HepG2 (cell line): Measurements from ENCODE around the gene AATF. TPM values are rescaled to one million over a fixed set of nuclear protein-coding genes. Genes with fewer than 3 reads are reported as not detected.

Source experiments
- ATAC-seq: fragments of 200-7000 bp; cut with Tn5 transposase; 3 replicates; pipeline ENCODE4 v1.9.1; 2020; ENCODE audit warnings: mild to moderate bottlenecking, moderate library complexity
- BruUV-seq: library from RNA; stranded (reverse); fragments of 400-500 nt; replicated peaks from 2 replicates; lab custom pipeline; 2021; lab: Mats Ljungman, UMichigan
- CTCF ChIA-PET: fragments of 300-600 bp; formaldehyde crosslinking; extraction: SDS; loops from one replicate; lab custom pipeline; 2021; ENCODE audit warnings: low total read pairs, inconsistent platforms, low intra/inter-chr PET ratio; lab: Yijun Ruan, JAX
- POLR2A ChIA-PET: fragments of 350-600 bp; sonication (Branson Sonifier 250); formaldehyde crosslinking; loops from one replicate; lab custom pipeline; 2020; ENCODE audit warnings: antibody characterized with exemption, inconsistent platforms; lab: Yijun Ruan, JAX
- DNase-seq: peaks from one replicate; pipeline ENCODE4 v3.0.0-alpha.2; 2015; ENCODE audit warnings: low spot score
- FAIRE-seq: peaks from 3 replicates; lab custom pipeline; 2011; peaks lifted over from hg19 to GRCh38; lab: Jason Lieb, UNC
- H2AFZ ChIP-seq: one replicate; pipeline ENCODE4 v1.6.1; 2011; ENCODE audit warnings: low read length, inconsistent platforms
- H3K27ac ChIP-seq: fragments of 300-600 bp; 3 replicates; pipeline ENCODE4 v1.8.0; 2011; ENCODE audit warnings: mixed run types, mild to moderate bottlenecking, mixed read lengths, low read length, inconsistent platforms; ENCODE audit not compliant: insufficient read depth; ENCODE audit errors: extremely low read length
- H3K27me3 ChIP-seq, 2 experiments: fragments of 200-600 bp in 1 of 2; 2 replicates in 1 of 2; 3 replicates in 1 of 2; pipeline versions ENCODE4 v1.6.0 to v1.8.0; 2011; ENCODE audit warnings: low read length in 2 of 2, mild to moderate bottlenecking in 2 of 2, moderate library complexity in 2 of 2, inconsistent platforms in 1 of 2; ENCODE audit not compliant: insufficient read depth in 2 of 2, control insufficient read depth in 1 of 2
- H3K36me3 ChIP-seq, 2 experiments: fragments of 200-600 bp in 1 of 2; replicated peaks in 1 of 2; 2 replicates in 1 of 2; 3 replicates in 1 of 2; pipeline versions ENCODE4 v1.5.1 to v1.8.0; 2011; ENCODE audit warnings: low read length in 2 of 2, inconsistent platforms in 1 of 2; ENCODE audit not compliant: insufficient read depth in 2 of 2, control insufficient read depth in 1 of 2
- H3K4me1 ChIP-seq: 2 replicates; pipeline ENCODE4 v1.5.1; 2012; ENCODE audit warnings: low read length, inconsistent platforms; ENCODE audit not compliant: insufficient read depth
- H3K4me2 ChIP-seq: 2 replicates; pipeline ENCODE4 v1.6.0; 2011; ENCODE audit warnings: low read depth, low read length, inconsistent platforms
- H3K4me3 ChIP-seq, 3 experiments: fragments of 200-600 bp in 1 of 3; sonication (generic), shearing (Covaris generic) in 1 of 3; replicated peaks in 1 of 3; 2 replicates each; pipeline ENCODE4 v1.5.1; 2011 to 2016; ENCODE audit warnings: low read length in 3 of 3, inconsistent platforms in 2 of 3, low read depth in 2 of 3, mild to moderate bottlenecking in 2 of 3, control low read depth in 1 of 3, mixed read lengths in 1 of 3; ENCODE audit not compliant: insufficient read depth in 1 of 3
- H3K79me2 ChIP-seq: one replicate; pipeline ENCODE4 v1.6.1; 2011; ENCODE audit warnings: low read length, inconsistent platforms; ENCODE audit not compliant: insufficient read depth
- H3K9ac ChIP-seq: 2 replicates; pipeline ENCODE4 v1.6.0; 2011; ENCODE audit warnings: mild to moderate bottlenecking, low read depth, low read length, inconsistent platforms; ENCODE audit not compliant: insufficient read depth
- H3K9me3 ChIP-seq: 2 replicates; pipeline ENCODE4 v1.5.1; 2012; ENCODE audit warnings: mild to moderate bottlenecking, low read length
- H4K20me1 ChIP-seq: 2 replicates; pipeline ENCODE4 v1.6.0; 2011; ENCODE audit warnings: inconsistent platforms, mild to moderate bottlenecking, low read length, moderate library complexity; ENCODE audit not compliant: insufficient read depth
- HDAC2 ChIP-seq: sonication (generic); formaldehyde crosslinking; IDR thresholded peaks from 2 replicates; pipeline ENCODE4 v1.4.0; 2020; ENCODE audit warnings: missing genetic modification reagents
- KDM1A ChIP-seq: IDR thresholded peaks from 2 replicates; pipeline ENCODE4 v1.6.1; 2016; ENCODE audit warnings: missing compliant biosample characterization
- KDM4B ChIP-seq: sonication (generic); formaldehyde crosslinking; IDR thresholded peaks from 2 replicates; pipeline ENCODE4 v1.4.0; 2020; ENCODE audit warnings: missing genetic modification reagents
- KLF9 ChIP-seq: IDR thresholded peaks from 2 replicates; pipeline ENCODE4 v1.6.1; 2016; ENCODE audit warnings: low read depth
- PRDM10 ChIP-seq: sonication (generic); formaldehyde crosslinking; IDR thresholded peaks from 2 replicates; pipeline ENCODE4 v1.4.0; 2020; ENCODE audit warnings: low read depth, missing genetic modification reagents
- RAD21 ChIP-seq: fragments of 450-650 bp; formaldehyde crosslinking; IDR thresholded peaks from 2 replicates; pipeline ENCODE4 v1.5.0; 2020; ENCODE audit warnings: mild to moderate bottlenecking
- SNAI1 ChIP-seq: sonication (generic); formaldehyde crosslinking; IDR thresholded peaks from 2 replicates; pipeline ENCODE4 v1.5.0; 2020; ENCODE audit warnings: mild to moderate bottlenecking, missing genetic modification reagents, borderline replicate concordance
- STAT6 ChIP-seq: sonication (generic); formaldehyde crosslinking; IDR thresholded peaks from 2 replicates; pipeline ENCODE4 v1.4.0; 2020; ENCODE audit warnings: missing genetic modification reagents, mild to moderate bottlenecking, borderline replicate concordance
- ZBED4 ChIP-seq: sonication (generic); formaldehyde crosslinking; IDR thresholded peaks from 2 replicates; pipeline ENCODE4 v1.4.0; 2020; ENCODE audit warnings: missing genetic modification reagents, borderline replicate concordance
- ZEB1 ChIP-seq: IDR thresholded peaks from 2 replicates; pipeline ENCODE4 v1.6.1; 2012; ENCODE audit warnings: mild to moderate bottlenecking, low read depth, inconsistent platforms; ENCODE audit not compliant: insufficient replicate concordance
- ZFP1 ChIP-seq: IDR thresholded peaks from 2 replicates; pipeline ENCODE4 v1.6.1; 2016
- ZNF180 ChIP-seq: sonication (generic); formaldehyde crosslinking; IDR thresholded peaks from 2 replicates; pipeline ENCODE4 v1.4.0; 2020; ENCODE audit warnings: low read depth, missing genetic modification reagents, borderline replicate concordance
- ZNF562 ChIP-seq: sonication (generic); formaldehyde crosslinking; IDR thresholded peaks from 2 replicates; pipeline ENCODE4 v1.8.0; 2022; ENCODE audit warnings: missing genetic modification reagents, borderline replicate concordance
- ZNF629 ChIP-seq: sonication (generic); formaldehyde crosslinking; conservative IDR thresholded peaks from 2 replicates; pipeline ENCODE4 v1.5.0; 2020; ENCODE audit warnings: missing genetic modification reagents
- ZNF775 ChIP-seq: sonication (generic); formaldehyde crosslinking; IDR thresholded peaks from 2 replicates; pipeline ENCODE4 v1.4.0; 2020; ENCODE audit warnings: missing genetic modification reagents, mild to moderate bottlenecking, moderate library complexity, borderline replicate concordance
- whole genome bisulfite sequencing: methylation state at CpG from one replicate; pipeline ENCODE4 v1.1.6; 2017; ENCODE audit warnings: low lambda C conversion rate; 5-methylcytosine and 5-hydroxymethylcytosine counted together
- in situ Hi-C: cut with HindIII; loops from 2 replicates; pipeline ENCODE4 v1.10.0; 2017; ENCODE audit warnings: low pct_unique_long_range_greater_than_20kb; ENCODE audit not compliant: extremely low pct_ligation_motif_present
- intact Hi-C: fragments of 100-400 bp; cut with micrococcal nuclease; formaldehyde crosslinking; loops from one replicate; pipeline ENCODE4 v1.10.0; 2022; ENCODE audit not compliant: unreplicated experiment
- polyA plus RNA-seq, 8 experiments: library from polyadenylated mRNA; depleted of rRNA in 3 of 8; stranded (reverse) in 7 of 8; unstranded in 1 of 8; fragments of >200 nt; fragmentation: Illumina TruSeq in 4 of 8; extraction: Trizol in 4 of 8; gene quantifications; 2 replicates each; pipeline versions ENCODE4 v1.2.1 to v1.2.3, GENCODE V29; 2011 to 2016; ENCODE audit warnings: low read depth in 4 of 8, missing spikeins in 1 of 8, mixed read lengths in 1 of 8; ENCODE audit not compliant: insufficient read depth in 1 of 8
- total RNA-seq, 5 experiments: library from RNA; depleted of rRNA; stranded (reverse); fragments of >200 nt; fragmentation: Illumina TruSeq; extraction: Trizol; gene quantifications; 2 replicates each; pipeline ENCODE4 v1.2.3, GENCODE V29; 2016; ENCODE audit warnings: low read depth in 1 of 5

The AATF gene
- total and polyA plus RNA-seq, 2 of the 13 experiments (the other 11 are each of a cell fraction or from before 2014, with no cell fraction given), result 9.1 to 53.3 TPM

DNA sequence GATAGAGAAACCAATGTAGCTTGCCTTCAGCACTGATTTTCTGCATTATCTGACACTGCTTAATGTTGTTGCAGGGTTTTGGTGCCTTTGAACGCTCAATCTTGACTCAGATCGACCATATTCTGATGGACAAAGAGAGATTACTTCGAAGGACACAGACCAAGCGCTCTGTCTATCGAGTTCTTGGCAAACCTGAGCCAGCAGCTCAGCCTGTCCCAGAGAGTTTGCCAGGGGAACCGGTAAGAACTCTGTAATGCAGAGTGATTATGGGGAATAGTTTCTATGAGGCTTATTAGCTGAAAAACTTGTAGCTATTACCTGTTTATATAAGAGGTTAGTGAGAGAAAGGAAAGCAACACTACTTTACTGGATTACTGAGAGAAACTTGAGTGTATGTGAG is 40.4 kb downstream of the AATF start (continued):
- TF ChIP-seq ZBED4, result no peak

- H3K9ac ChIP-seq, result no peak overlapping the region
- H3K4me2 ChIP-seq, result no peak overlapping the region
- no TSS peak for BruUV-seq
- no peak overlapping the region for H3K4me3 ChIP-seq
- no peaks in the 10 kb centered on the region for H3K79me2 ChIP-seq
- no peaks in the 10 kb centered on the region for H4K20me1 ChIP-seq
- CTCF ChIA-PET, result no interaction called here
- no peak overlapping the region for H2AFZ ChIP-seq
- ATAC-seq, result no peak
- POLR2A ChIA-PET, result no interaction called here
- intact Hi-C loops (no loop called here), in situ Hi-C loops (no loop called here)
- no peak for DNase-seq
- no peak overlapping the region for H3K27ac ChIP-seq
- WGBS, result 95% methylated on average over 1 of the region's 2 CpGs
- FAIRE-seq, result no peak
- H3K9me3 ChIP-seq, result no peaks in the 10 kb centered on the region
- no peaks in the 10 kb centered on the region for H3K4me1 ChIP-seq
- H3K27me3 ChIP-seq, result no peaks in the 10 kb centered on the region
- peaks cover 21 to 67% of the 10 kb centered on the region in 2 experiments for H3K36me3 ChIP-seq
- TF ChIP-seq KDM1A (CRISPR knock-in tag) (no peak), HDAC2 (CRISPR knock-in tag) (no peak), ZNF562 (CRISPR knock-in tag) (no peak), ZEB1 (no peak), RAD21 (CRISPR knock-in tag) (no peak), KLF9 (CRISPR knock-in tag) (no peak), STAT6 (CRISPR knock-in tag) (no peak), ZNF180 (CRISPR knock-in tag) (no peak), PRDM10 (CRISPR knock-in tag) (no peak), ZNF629 (CRISPR knock-in tag) (no peak), ZFP1 (CRISPR knock-in tag) (no peak), ZNF775 (no peak), SNAI1 (CRISPR knock-in tag) (no peak), KDM4B (no peak)
Measured at GRCh38 chr17:36992701-36993100, 43.9 kb downstream of the AATF start.
